Stimulated activated CD8-positive, alpha-beta memory T cell treated with anti-CD3 and anti-CD28 coated beads, Interleukin-15, amount 100 ng/mL, for 48 hours (primary cell): ENCODE data around the gene CFAP99.
A peak's percentile ranks its signal among the peaks of the same experiment; 100 is the strongest.

Source experiments
- DNase-seq, 2 donors: peaks; one replicate each; pipeline ENCODE4 v3.0.0-alpha.2; 2020; ENCODE audit warnings: low read depth in 2 of 2

CFAP99 gene

DNA sequence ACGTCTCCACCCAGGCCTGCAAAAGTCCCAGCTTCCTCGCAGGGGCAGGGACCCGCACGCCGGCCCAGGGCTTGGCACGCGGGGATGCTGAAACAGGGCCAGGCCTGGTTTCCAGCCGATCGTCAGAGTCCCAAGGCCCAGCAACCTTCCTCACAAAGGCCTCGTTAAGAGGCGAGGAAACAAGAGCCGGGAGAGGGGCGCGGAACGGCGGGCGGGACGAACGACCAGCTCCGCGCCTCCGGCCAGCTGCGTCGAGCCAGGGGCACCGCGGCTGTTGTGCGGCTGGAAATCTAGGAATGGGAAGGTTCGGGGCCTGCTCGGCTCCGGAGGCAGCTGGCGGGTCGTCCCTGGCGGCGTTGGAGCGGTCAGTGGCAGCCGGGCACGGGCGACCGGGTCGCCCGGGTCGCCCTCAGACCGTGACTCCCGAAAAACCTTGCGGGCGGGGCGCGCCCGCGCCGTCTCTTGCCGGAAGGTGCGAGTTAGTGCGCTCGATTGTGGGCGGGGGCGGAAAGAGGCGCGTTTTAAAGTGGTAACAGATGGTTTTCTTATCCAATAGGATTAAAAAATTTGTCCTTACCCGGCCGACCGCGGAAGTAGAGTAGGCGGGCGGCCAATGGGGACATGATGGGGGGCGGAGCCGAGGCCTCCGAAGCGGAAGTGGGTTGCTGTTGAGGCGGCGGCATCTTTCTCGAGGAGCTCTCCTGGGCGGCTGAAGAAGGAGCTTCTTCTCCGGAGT lies 49.9 kb downstream of the CFAP99 start, which contains the start of gene RNF4:
RNF4 (plus strand) TSS at position 651 of the 736 bp plus-strand sequence. CDS start 21,388 bp downstream, outside the sequence.
- DNase-seq: peak; percentile 93 to 94

DNA sequence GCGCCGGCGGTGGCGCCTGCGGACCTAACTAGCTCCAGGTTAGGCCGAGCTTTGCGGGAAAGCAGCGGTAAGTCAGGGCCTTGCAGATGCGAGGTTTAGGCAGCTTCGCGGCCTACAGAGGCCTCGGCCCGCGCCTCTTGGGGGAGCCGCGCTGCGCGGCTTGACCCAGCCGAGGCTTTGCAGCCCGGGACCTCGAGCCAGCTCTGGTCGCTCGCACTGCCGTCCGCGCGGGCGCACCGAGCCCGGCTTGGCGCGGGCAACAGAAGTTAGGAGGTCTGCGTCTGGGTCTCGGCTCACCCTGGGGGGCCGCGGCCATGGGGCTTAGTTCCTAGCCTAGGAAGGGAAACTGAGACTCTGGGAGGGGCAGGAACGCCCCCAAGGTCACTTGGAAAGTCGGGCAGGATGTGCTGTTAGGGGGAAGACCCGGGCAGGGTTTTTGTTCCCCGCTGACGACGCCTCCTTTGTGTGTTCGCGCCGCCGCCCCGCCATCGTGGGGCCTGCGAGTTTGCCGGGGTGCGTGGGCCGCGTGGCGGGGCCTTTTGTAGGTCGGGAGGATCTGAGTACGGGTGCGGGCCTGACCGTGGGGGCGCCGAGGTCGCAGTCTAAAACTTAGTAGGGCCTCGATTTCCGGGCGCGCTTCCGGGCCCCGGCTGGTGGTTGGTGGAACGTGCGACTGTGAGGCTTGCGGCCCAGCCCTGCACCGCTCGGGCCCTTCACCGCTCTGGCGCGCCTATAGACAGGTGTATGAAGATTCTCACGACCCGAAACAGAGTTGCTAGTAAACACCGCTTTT lies 50.6 kb downstream of the CFAP99 start:
- peak; percentile 67 to 71 for DNase-seq

DNA sequence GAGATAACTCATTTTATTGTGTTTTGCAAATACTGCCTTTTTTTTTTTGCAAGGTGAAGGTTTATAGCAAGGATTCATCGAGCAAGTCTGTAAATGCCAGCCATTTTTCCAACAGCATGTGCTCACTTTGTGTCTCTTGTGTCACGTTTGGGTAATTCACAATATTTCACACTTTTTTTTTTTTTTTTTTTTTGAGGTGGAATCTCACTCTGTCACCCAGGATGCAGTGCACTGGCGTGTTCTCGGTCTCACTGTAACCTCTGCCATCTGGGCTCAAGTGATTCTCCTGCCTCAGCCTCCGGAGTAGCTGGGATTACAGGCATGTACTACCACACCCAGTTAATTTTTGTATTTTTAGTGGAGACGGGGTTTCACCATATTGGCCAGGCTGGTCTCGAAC lies 52.0 kb downstream of the CFAP99 start:
- no peak for DNase-seq

- no peak for DNase-seq
These were observed 53.4 kb downstream of the CFAP99 start for GRCh38 chr4:2472187-2472586.

- DNase-seq: no peak
These were observed 59.5 kb downstream of the CFAP99 start for GRCh38 chr4:2478229-2478628.

- DNase-seq: no peak
These were observed 61.9 kb downstream of the CFAP99 start for GRCh38 chr4:2480649-2481048.

- no peak for DNase-seq
These were observed 63.4 kb downstream of the CFAP99 start for GRCh38 chr4:2482192-2482591.

- DNase-seq: no peak
These were observed 63.9 kb downstream of the CFAP99 start for GRCh38 chr4:2482693-2483092.

DNA sequence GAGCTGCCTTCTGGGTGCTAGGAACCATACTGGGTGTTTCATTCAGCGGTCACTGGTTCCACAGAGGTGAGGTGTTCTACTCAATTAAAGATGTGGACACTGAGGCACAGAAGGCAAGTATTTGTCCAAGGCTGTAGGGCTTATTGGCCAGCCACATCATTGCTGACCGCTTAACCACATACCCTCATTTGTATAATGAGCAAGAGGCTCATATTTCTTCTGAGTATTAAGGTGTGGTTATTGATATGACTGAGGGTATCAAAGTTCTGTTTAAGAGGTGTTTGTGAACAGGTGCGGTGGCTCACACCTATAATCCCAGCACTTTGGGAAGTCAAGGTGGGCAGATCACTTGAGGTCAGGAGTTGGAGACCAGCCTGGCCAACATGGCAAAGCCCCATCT lies 64.5 kb downstream of the CFAP99 start:
- no peak for DNase-seq

- no peak for DNase-seq
These were observed 65.4 kb downstream of the CFAP99 start for GRCh38 chr4:2484185-2484584.

DNA sequence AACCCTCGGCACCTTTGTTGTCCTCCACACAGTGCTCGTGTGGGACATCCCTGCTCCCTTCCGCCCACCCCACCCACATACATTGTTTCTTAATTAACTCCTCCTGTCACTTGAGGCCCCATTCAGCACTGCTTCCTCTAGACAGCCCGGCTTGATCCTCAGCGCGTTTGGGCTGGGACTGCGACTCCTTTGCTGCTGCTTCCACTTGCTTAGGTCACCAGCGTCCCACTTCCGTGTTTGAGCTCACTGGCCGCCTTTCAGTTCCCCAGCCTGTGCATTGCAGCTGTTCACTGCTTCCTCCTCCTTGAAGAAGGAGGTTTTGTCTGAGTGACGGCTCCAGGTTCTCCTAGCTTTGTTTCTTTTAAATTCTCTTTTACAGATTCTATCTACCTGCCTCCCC lies 66.2 kb downstream of the CFAP99 start:
- peak; percentile 21 to 40 for DNase-seq

DNA sequence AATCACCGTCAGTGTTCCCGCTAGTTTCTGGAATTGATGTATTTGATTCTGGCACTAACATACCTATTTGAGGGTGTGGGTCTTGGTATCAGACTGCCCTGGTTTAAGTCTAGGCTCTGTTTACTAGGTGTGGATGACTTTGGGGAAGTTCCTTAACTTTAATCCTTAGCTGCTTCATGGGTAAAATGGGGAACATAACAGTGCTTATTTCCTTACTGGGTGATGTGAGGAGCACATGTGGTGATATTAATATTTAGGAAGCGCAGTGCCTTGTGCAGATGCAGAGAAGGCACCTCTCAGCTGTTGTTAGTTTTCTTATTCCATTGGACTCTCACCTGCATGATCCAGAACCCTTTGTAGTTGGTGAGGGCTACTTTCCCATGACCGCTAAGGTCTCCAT lies 67.2 kb downstream of the CFAP99 start:
- DNase-seq: no peak

- no peak for DNase-seq
These were observed 68.2 kb downstream of the CFAP99 start for GRCh38 chr4:2486981-2487380.

- no peak for DNase-seq
These were observed 68.9 kb downstream of the CFAP99 start for GRCh38 chr4:2487632-2488031.

DNA sequence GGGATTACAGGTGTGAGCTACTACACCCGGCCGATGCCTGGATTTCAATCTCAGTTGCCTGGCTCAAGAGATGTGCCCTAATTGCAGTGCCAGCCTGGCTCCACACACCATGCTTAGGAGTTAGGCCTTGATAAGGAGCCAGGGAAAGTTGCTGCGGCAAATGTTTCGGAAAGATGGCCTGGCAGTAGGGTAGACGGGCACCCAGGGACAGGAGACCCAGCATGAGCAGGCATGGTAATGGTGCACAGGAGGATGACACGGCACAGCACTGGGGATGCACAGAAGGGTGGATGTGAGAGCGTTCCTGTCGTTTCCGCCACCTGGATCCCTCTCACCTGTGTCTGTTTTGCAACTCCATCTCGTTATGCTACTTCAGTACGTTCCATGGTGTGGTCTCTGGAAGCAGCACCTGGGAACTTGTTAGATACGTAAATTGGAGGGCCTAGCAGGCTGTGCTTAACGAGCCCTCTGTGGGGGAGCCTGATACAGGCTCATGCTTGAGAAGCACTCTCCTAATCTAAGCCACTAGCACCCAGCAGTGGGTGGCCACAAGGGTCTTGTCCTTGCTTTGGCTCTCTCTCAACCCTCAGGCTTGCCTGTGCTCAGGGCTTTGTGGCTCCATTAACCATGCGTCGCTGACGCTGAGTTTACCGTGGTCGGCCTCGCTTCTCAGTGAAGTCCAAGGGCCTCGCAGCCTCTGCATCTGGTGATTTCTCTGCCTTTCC lies 70.5 kb downstream of the CFAP99 start:
- DNase-seq: no peak

DNA sequence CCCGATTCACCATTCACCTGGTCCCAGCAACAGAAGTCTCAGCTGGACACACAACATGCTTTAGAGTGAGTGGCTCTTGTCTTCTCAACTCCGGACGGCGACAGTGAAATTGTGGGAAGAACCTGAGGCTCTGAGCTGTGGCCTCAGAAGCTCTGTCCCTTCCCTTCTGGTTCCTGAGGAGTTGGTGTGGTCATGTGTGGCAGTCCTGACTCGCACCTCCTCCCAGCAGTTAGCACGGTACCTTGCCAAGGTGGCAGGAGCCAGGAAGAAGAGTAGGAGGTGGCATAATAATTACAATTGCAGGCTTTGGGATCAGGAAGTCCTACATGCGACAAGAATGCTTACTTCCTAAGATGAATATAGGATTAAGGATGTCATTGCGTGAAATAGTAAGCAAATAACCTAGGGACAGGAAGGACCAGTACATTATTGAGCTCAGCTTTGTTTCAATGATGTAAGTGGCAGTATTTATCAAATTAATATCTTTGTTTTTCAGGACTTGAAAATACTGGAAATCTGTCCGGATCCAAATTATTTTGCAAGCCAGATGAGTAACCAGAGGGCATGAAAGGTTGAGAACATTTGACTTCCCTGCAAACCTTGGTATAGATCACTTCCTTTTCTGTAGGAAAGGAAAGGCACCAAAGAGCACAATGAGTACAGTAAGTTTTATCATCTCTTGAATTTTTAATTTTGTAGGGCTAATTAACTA lies 71.2 kb downstream of the CFAP99 start:
- no peak for DNase-seq

- DNase-seq: no peak
These were observed 74.2 kb downstream of the CFAP99 start for GRCh38 chr4:2492970-2493369.

DNA sequence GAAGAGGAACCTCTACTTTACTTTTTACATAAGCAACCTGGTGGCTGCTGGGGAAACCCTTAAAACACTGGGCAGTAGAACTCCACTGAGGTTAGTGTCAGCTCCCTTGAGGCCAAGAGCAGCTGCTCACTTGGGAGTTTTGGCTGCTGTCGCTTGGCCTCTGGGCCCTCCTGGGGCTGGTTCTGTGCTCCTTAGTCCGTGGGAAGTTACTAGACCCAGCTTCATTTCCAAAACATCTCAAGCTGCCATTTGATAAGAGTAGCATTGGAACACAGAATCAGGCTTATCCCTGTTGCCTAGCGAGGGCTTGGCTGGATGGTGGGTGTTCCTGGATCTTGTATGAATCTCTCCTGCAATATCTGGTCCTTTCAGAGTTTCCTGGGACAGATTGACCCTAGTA lies 76.2 kb downstream of the CFAP99 start:
- DNase-seq: no peak

- no peak for DNase-seq
These were observed 78.6 kb downstream of the CFAP99 start for GRCh38 chr4:2497324-2497723.

- no peak for DNase-seq
These were observed 79.2 kb downstream of the CFAP99 start for GRCh38 chr4:2497931-2498330.

DNA sequence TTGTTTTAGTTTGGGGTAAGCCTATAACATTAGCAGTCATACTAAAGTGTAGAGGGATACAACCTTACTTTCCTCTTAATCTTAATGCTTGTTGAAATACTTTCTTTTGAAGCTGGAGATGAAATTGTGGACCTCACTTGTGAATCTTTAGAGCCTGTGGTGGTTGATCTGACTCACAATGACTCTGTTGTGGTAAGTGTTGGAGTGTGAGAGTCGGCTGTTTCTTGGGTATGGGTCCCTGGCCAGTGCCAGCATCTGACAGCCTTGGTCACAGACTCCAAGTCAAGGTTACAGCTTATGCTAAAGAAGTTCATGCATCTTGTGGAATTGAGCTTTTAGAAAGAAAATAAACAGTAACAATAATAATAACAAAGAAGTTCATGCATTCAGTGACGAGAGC lies 81.8 kb downstream of the CFAP99 start:
- DNase-seq: no peak
